Liver (tissue), 9 donors: ENCODE measurements around the gene BCL2. TPM values are rescaled to one million over a fixed set of nuclear protein-coding genes. Genes with fewer than 3 reads are reported as not detected.

Source experiments
- DNase-seq: peaks from one replicate; pipeline ENCODE4 v3.0.0-alpha.2; 2017; ENCODE audit warnings: low spot score
- H3K27ac ChIP-seq, 2 donors: one replicate each; pipeline ENCODE4 v1.7.0; 2013; ENCODE audit warnings: inconsistent platforms in 2 of 2, low read length in 2 of 2, control low read depth in 1 of 2, low read depth in 1 of 2, mild to moderate bottlenecking in 1 of 2
- H3K27me3 ChIP-seq, 4 donors: one replicate each; pipeline versions ENCODE4 v1.6.1 to v1.7.0; 2013; ENCODE audit warnings: low read length in 3 of 4, inconsistent platforms in 1 of 4, mild to moderate bottlenecking in 1 of 4, moderate library complexity in 1 of 4; ENCODE audit not compliant: control insufficient read depth in 4 of 4, insufficient read depth in 4 of 4
- H3K36me3 ChIP-seq, 4 donors: one replicate each; pipeline versions ENCODE4 v1.6.1 to v1.7.0; 2013; ENCODE audit warnings: low read length in 3 of 4, mild to moderate bottlenecking in 3 of 4, low read depth in 1 of 4, moderate library complexity in 1 of 4; ENCODE audit not compliant: control insufficient read depth in 4 of 4, insufficient read depth in 3 of 4
- H3K4me1 ChIP-seq, 4 donors: one replicate each; pipeline versions ENCODE4 v1.6.1 to v1.7.0; 2013; ENCODE audit warnings: low read length in 3 of 4, mild to moderate bottlenecking in 3 of 4, moderate library complexity in 1 of 4; ENCODE audit not compliant: control insufficient read depth in 4 of 4, insufficient read depth in 4 of 4
- H3K4me3 ChIP-seq, 3 donors: one replicate each; pipeline versions ENCODE4 v1.6.1 to v1.7.0; 2013; ENCODE audit warnings: low read length in 3 of 3, control low read depth in 1 of 3, low read depth in 1 of 3, mild to moderate bottlenecking in 1 of 3
- H3K9ac ChIP-seq, 2 donors: one replicate each; pipeline ENCODE4 v1.7.0; 2013; ENCODE audit warnings: low read length in 2 of 2, mild to moderate bottlenecking in 2 of 2, moderate library complexity in 2 of 2, control low read depth in 1 of 2, low read depth in 1 of 2
- H3K9me3 ChIP-seq, 4 donors: one replicate each; pipeline versions ENCODE4 v1.6.1 to v1.7.0; 2013; ENCODE audit warnings: low read length in 3 of 4; ENCODE audit not compliant: control insufficient read depth in 4 of 4
- ATF3 ChIP-seq: IDR thresholded peaks from 2 replicates; pipeline ENCODE4 v1.6.1; 2016; ENCODE audit warnings: antibody characterized with exemption
- CTCF ChIP-seq: fragments of 150-350 bp; IDR thresholded peaks from 2 replicates; pipeline ENCODE4 v1.5.1; 2017; ENCODE audit warnings: improper control_type of control experiment, low read depth, low read length; ENCODE audit not compliant: missing input control
- EGR1 ChIP-seq, 2 donors: IDR thresholded peaks; 2 replicates each; pipeline ENCODE4 v1.6.1; 2016 to 2018; ENCODE audit warnings: antibody characterized with exemption in 2 of 2, low read depth in 2 of 2
- FOXA1 ChIP-seq: IDR thresholded peaks from 2 replicates; pipeline ENCODE4 v1.6.1; 2016; ENCODE audit warnings: antibody characterized with exemption
- FOXA2 ChIP-seq: IDR thresholded peaks from 2 replicates; pipeline ENCODE4 v1.6.1; 2016; ENCODE audit warnings: antibody characterized with exemption
- GABPA ChIP-seq, 2 donors: IDR thresholded peaks in 1 of 2; conservative IDR thresholded peaks in 1 of 2; 2 replicates each; pipeline ENCODE4 v1.6.1; 2016; ENCODE audit warnings: antibody characterized with exemption in 2 of 2, mild to moderate bottlenecking in 1 of 2, moderate library complexity in 1 of 2
- HNF4A ChIP-seq, 2 donors: conservative IDR thresholded peaks; 2 replicates each; pipeline ENCODE4 v1.6.1; 2016; ENCODE audit warnings: antibody characterized with exemption in 2 of 2, mild to moderate bottlenecking in 2 of 2
- HNF4G ChIP-seq: IDR thresholded peaks from 2 replicates; pipeline ENCODE4 v1.6.1; 2016; ENCODE audit warnings: antibody characterized with exemption
- JUND ChIP-seq, 2 donors: IDR thresholded peaks; 2 replicates each; pipeline ENCODE4 v1.6.1; 2016; ENCODE audit warnings: antibody characterized with exemption in 2 of 2
- MAX ChIP-seq: IDR thresholded peaks from 2 replicates; pipeline ENCODE4 v1.6.1; 2016; ENCODE audit warnings: antibody characterized with exemption
- NR2F2 ChIP-seq: IDR thresholded peaks from 2 replicates; pipeline ENCODE4 v1.6.1; 2016; ENCODE audit warnings: antibody characterized with exemption
- RAD21 ChIP-seq, 2 donors: IDR thresholded peaks; 2 replicates each; pipeline ENCODE4 v1.6.1; 2016; ENCODE audit warnings: antibody characterized with exemption in 2 of 2, mild to moderate bottlenecking in 2 of 2
- REST ChIP-seq: IDR thresholded peaks from 2 replicates; pipeline ENCODE4 v1.6.1; 2016; ENCODE audit warnings: antibody characterized with exemption, mild to moderate bottlenecking
- RXRA ChIP-seq, 2 donors: IDR thresholded peaks; 2 replicates each; pipeline ENCODE4 v1.6.1; 2017 to 2018; ENCODE audit warnings: antibody characterized with exemption in 2 of 2, mild to moderate bottlenecking in 1 of 2
- SP1 ChIP-seq: IDR thresholded peaks from 2 replicates; pipeline ENCODE4 v1.6.1; 2018; ENCODE audit warnings: antibody characterized with exemption, mild to moderate bottlenecking
- TAF1 ChIP-seq: conservative IDR thresholded peaks from 2 replicates; pipeline ENCODE4 v1.6.1; 2016; ENCODE audit warnings: antibody characterized with exemption, mild to moderate bottlenecking
- YY1 ChIP-seq: IDR thresholded peaks from 2 replicates; pipeline ENCODE4 v1.6.1; 2016; ENCODE audit warnings: antibody characterized with exemption, mild to moderate bottlenecking
- ZBTB33 ChIP-seq: IDR thresholded peaks from 2 replicates; pipeline ENCODE4 v1.6.1; 2016; ENCODE audit warnings: antibody characterized with exemption
- WGBS: extraction: QIAGEN DNeasy Blood & Tissue Kit; methylation state at CpG from one replicate; pipeline ENCODE4 v1.1.7; 2013; 5-methylcytosine and 5-hydroxymethylcytosine counted together
- polyA plus RNA-seq, 2 donors: library from polyadenylated mRNA; stranded (reverse) in 1 of 2; unstranded in 1 of 2; fragments of 200-250 nt in 1 of 2; fragments of >200 nt in 1 of 2; fragmentation: Nextera tagmentation in 1 of 2; extraction: Ambion mirVana in 1 of 2; gene quantifications; one replicate each; pipeline versions ENCODE4 v1.2.1 to v1.2.3, GENCODE V29; 2013 to 2015
- total RNA-seq, 2 donors: library from RNA; depleted of rRNA; stranded (reverse); fragments of >200 nt; gene quantifications; one replicate each; pipeline ENCODE4 v1.2.3, GENCODE V29; 2014
- donor health status: healthy.
- donor health status: healthy.
- donor health status: healthy.
- donor health status: healthy.
- donor health status: healthy.

The BCL2 gene
- total and polyA plus RNA-seq, 4 donors = 0.40 to 3.9 (median 1.4) TPM

GRCh38 chr18:63180321-63180720, 139.2 kb downstream of the BCL2 start:
- DNase-seq = no peak
- Histone ChIP-seq H3K4me1 (no peaks in the 10 kb centered on the region), H3K4me3 (no peak overlapping the region), H3K27me3 (no peaks in the 10 kb centered on the region), H3K9me3 (no peaks in the 10 kb centered on the region), H3K36me3 (no peaks in the 10 kb centered on the region), H3K27ac (no peak overlapping the region), H3K9ac (no peak overlapping the region)
- TF ChIP-seq YY1 = no peak
- 72% methylated on average over 11 of the region's 11 CpGs for WGBS

GRCh38 chr18:63179422-63179821, 140.1 kb downstream of the BCL2 start:
- Histone ChIP-seq H3K4me1 (no peaks in the 10 kb centered on the region), H3K27ac (no peak overlapping the region), H3K9me3 (no peaks in the 10 kb centered on the region), H3K27me3 (no peaks in the 10 kb centered on the region), H3K4me3 (no peak overlapping the region), H3K36me3 (no peaks in the 10 kb centered on the region), H3K9ac (no peak overlapping the region)
- no peak for DNase-seq
- 93% methylated on average over 9 of the region's 9 CpGs for WGBS
- no peak for TF ChIP-seq ZBTB33
- no peak for TF ChIP-seq EGR1 (IDR thresholded peaks at IDR 0.05; ENCODE audit: low read depth in 2 of 2)

- Histone ChIP-seq H3K36me3 (no peaks in the 10 kb centered on the region), H3K27ac (no peak overlapping the region), H3K9ac (no peak overlapping the region), H3K4me3 (no peak overlapping the region), H3K27me3 (no peaks in the 10 kb centered on the region), H3K4me1 (no peaks in the 10 kb centered on the region), H3K9me3 (no peaks in the 10 kb centered on the region)
- WGBS = 93% methylated on average over 2 of the region's 2 CpGs
- TF ChIP-seq CTCF (no peak), FOXA1 (no peak), EGR1 (IDR thresholded peaks at IDR 0.05; ENCODE audit: low read depth in 2 of 2) (no peak), RAD21 (IDR thresholded peaks at IDR 0.05) (no peak), NR2F2 (no peak), MAX (no peak), REST (no peak), GABPA (IDR thresholded peaks at IDR 0.05 in 1 of 2, conservative IDR thresholded peaks at IDR 0.05 in 1 of 2) (no peak), RXRA (IDR thresholded peaks at IDR 0.05) (no peak), YY1 (no peak), HNF4A (conservative IDR thresholded peaks at IDR 0.05) (no peak), ZBTB33 (no peak), HNF4G (no peak), SP1 (no peak), ATF3 (no peak), JUND (IDR thresholded peaks at IDR 0.05) (no peak), FOXA2 (no peak), TAF1 (no peak)
- DNase-seq = no peak
These were observed 140.6 kb downstream of the BCL2 start for GRCh38 chr18:63178971-63179370.
